A549 (cell line): ENCODE results near the gene KDM6A. TPM values are rescaled to one million over a fixed set of nuclear protein-coding genes. Genes with fewer than 3 reads are reported as not detected.

ENCODE experiments used
- ATAC-seq, 2 experiments: fragments of 200-7000 bp in 1 of 2; fragments of >200 bp in 1 of 2; cut with Nextera tagmentation in 1 of 2; cut with Tn5 transposase in 1 of 2; 3 replicates each; pipeline versions ENCODE4 v1.8.0 to v1.9.1; 2018 to 2020; ENCODE audit warnings: mild to moderate bottlenecking in 1 of 2, moderate library complexity in 1 of 2
- CTCF ChIA-PET: fragments of 300-600 bp; sonication (Branson Sonifier 250); formaldehyde crosslinking; extraction: SDS; loops from one replicate; lab custom pipeline; 2021; ENCODE audit warnings: antibody characterized with exemption, inconsistent platforms; lab: Yijun Ruan, JAX
- POLR2A ChIA-PET: fragments of 350-600 bp; formaldehyde crosslinking; extraction: SDS; loops from one replicate; lab custom pipeline; 2021; ENCODE audit warnings: antibody characterized with exemption, inconsistent platforms; lab: Yijun Ruan, JAX
- DNase-seq, 2 experiments: peaks; one replicate each; pipeline versions ENCODE4 v3.0.0 to v3.0.0-alpha.2; 2011 to 2016; ENCODE audit warnings: low read depth in 1 of 2, low spot score in 1 of 2
- FAIRE-seq: peaks from 2 replicates; lab custom pipeline; 2011; peaks lifted over from hg19 to GRCh38; lab: Jason Lieb, UNC
- H3K27ac ChIP-seq, 2 experiments: fragments of >200 bp; sonication (Bioruptor Twin); formaldehyde crosslinking; 3 replicates each; pipeline ENCODE4 v1.5.1; 2016 to 2017
- H3K4me1 ChIP-seq: fragments of >200 bp; sonication (Bioruptor Twin); formaldehyde crosslinking; 3 replicates; pipeline ENCODE4 v1.6.1; 2016
- H3K4me2 ChIP-seq: fragments of >200 bp; sonication (Bioruptor Twin); formaldehyde crosslinking; 3 replicates; pipeline ENCODE4 v1.6.1; 2016
- H3K4me3 ChIP-seq: fragments of >200 bp; sonication (Bioruptor Twin); formaldehyde crosslinking; 3 replicates; pipeline ENCODE4 v1.5.1; 2016
- H3K9me3 ChIP-seq: fragments of >200 bp; sonication (Bioruptor Twin); formaldehyde crosslinking; 3 replicates; pipeline ENCODE4 v1.6.1; 2016
- BHLHE40 ChIP-seq: IDR thresholded peaks from 2 replicates; pipeline ENCODE4 v1.6.1; 2012; ENCODE audit warnings: low read depth, low read length, inconsistent platforms
- CBX2 ChIP-seq: fragments of 200-600 bp; sonication (generic); IDR thresholded peaks from 2 replicates; pipeline ENCODE4 v1.6.1; 2016; ENCODE audit warnings: low read depth, mild to moderate bottlenecking, borderline replicate concordance
- CBX8 ChIP-seq: fragments of 200-600 bp; sonication (generic); IDR thresholded peaks from 2 replicates; pipeline ENCODE4 v1.6.1; 2016
- CHD2 ChIP-seq: fragments of 150-350 bp; IDR thresholded peaks from 2 replicates; pipeline ENCODE4 v1.6.1; 2014; ENCODE audit warnings: low read length; ENCODE audit not compliant: partially characterized antibody
- CHD4 ChIP-seq: fragments of 200-600 bp; sonication (generic); IDR thresholded peaks from 2 replicates; pipeline ENCODE4 v1.6.1; 2016; ENCODE audit warnings: antibody characterized with exemption, mild to moderate bottlenecking, borderline replicate concordance
- E2F6 ChIP-seq: IDR thresholded peaks from 2 replicates; pipeline ENCODE4 v1.6.1; 2012; ENCODE audit warnings: low read depth, borderline replicate concordance
- EHMT2 ChIP-seq: fragments of 200-600 bp; sonication (generic); IDR thresholded peaks from 2 replicates; pipeline ENCODE4 v1.6.1; 2016; ENCODE audit warnings: antibody characterized with exemption, low read depth, mild to moderate bottlenecking, moderate library complexity
- EP300 ChIP-seq, 2 experiments: fragments of >200 bp; sonication (Bioruptor Twin); formaldehyde crosslinking; IDR thresholded peaks; 2 replicates in 1 of 2; 3 replicates in 1 of 2; pipeline ENCODE4 v1.6.1; 2016 to 2017
- ESRRA ChIP-seq: fragments of 150-350 bp; IDR thresholded peaks from 2 replicates; pipeline ENCODE4 v1.6.1; 2014; ENCODE audit warnings: mild to moderate bottlenecking, low read length, borderline replicate concordance
- FOSB ChIP-seq: fragments of 250-450 bp; sonication (Bioruptor Pico); IDR thresholded peaks from 2 replicates; pipeline ENCODE4 v1.5.0; 2020; ENCODE audit warnings: mild to moderate bottlenecking, moderate library complexity
- GATA3 ChIP-seq: IDR thresholded peaks from 2 replicates; pipeline ENCODE4 v1.6.1; 2012; ENCODE audit warnings: borderline replicate concordance
- HOXB5 ChIP-seq: fragments of 250-450 bp; sonication (Bioruptor Pico); IDR thresholded peaks from 2 replicates; pipeline ENCODE4 v1.5.0; 2020; ENCODE audit warnings: mild to moderate bottlenecking, moderate library complexity
- JUN ChIP-seq, 2 experiments: fragments of >200 bp; sonication (Bioruptor Twin); formaldehyde crosslinking; IDR thresholded peaks; 2 replicates in 1 of 2; 3 replicates in 1 of 2; pipeline ENCODE4 v1.6.1; 2016 to 2017
- KDM5A ChIP-seq: fragments of 200-600 bp; sonication (generic); IDR thresholded peaks from 2 replicates; pipeline ENCODE4 v1.6.1; 2016; ENCODE audit warnings: antibody characterized with exemption, mild to moderate bottlenecking
- MAFK ChIP-seq: fragments of 450-650 bp; IDR thresholded peaks from 2 replicates; pipeline ENCODE4 v1.6.1; 2014; ENCODE audit not compliant: partially characterized antibody
- MAX ChIP-seq: IDR thresholded peaks from 2 replicates; pipeline ENCODE4 v1.6.1; 2012
- MAZ ChIP-seq: fragments of 150-350 bp; IDR thresholded peaks from 2 replicates; pipeline ENCODE4 v1.6.1; 2014; ENCODE audit warnings: antibody characterized with exemption, low read depth, low read length, borderline replicate concordance
- NPAS2 ChIP-seq: fragments of 250-450 bp; sonication (Bioruptor Pico); IDR thresholded peaks from 2 replicates; pipeline ENCODE4 v1.8.0; 2022; ENCODE audit warnings: mild to moderate bottlenecking, moderate library complexity, borderline replicate concordance
- POLR2A ChIP-seq: IDR thresholded peaks from 2 replicates; pipeline ENCODE4 v1.6.1; 2012; ENCODE audit warnings: mild to moderate bottlenecking, low read length
- POLR2AphosphoS2 ChIP-seq: conservative IDR thresholded peaks from 2 replicates; pipeline ENCODE4 v1.6.1; 2012; ENCODE audit warnings: low read length, improper control_type of control experiment, inconsistent platforms
- RNF2 ChIP-seq: fragments of 200-600 bp; sonication (generic); IDR thresholded peaks from 2 replicates; pipeline ENCODE4 v1.6.1; 2016; ENCODE audit warnings: low read depth, mild to moderate bottlenecking, antibody characterized with exemption, moderate library complexity, borderline replicate concordance
- SREBF2 ChIP-seq: fragments of 450-650 bp; IDR thresholded peaks from 2 replicates; pipeline ENCODE4 v1.6.1; 2014; ENCODE audit warnings: mild to moderate bottlenecking, moderate library complexity
- TFCP2L1 ChIP-seq: fragments of 250-450 bp; sonication (Bioruptor Pico); IDR thresholded peaks from 2 replicates; pipeline ENCODE4 v1.5.0; 2021; ENCODE audit warnings: mild to moderate bottlenecking
- TP53 ChIP-seq: fragments of 250-450 bp; sonication (Bioruptor Pico); IDR thresholded peaks from 2 replicates; pipeline ENCODE4 v1.5.0; 2021; ENCODE audit warnings: mild to moderate bottlenecking, moderate library complexity
- ZFP36 ChIP-seq: fragments of 450-650 bp; IDR thresholded peaks from 2 replicates; pipeline ENCODE4 v1.6.1; 2014; ENCODE audit warnings: borderline replicate concordance; ENCODE audit not compliant: partially characterized antibody
- ZSCAN20 ChIP-seq: fragments of 250-450 bp; sonication (Bioruptor Pico); IDR thresholded peaks from 2 replicates; pipeline ENCODE4 v1.8.0; 2022; ENCODE audit warnings: mild to moderate bottlenecking, moderate library complexity
- WGBS: methylation state at CpG from one replicate; pipeline ENCODE4 v1.1.6; 2017; ENCODE audit errors: missing lambda C conversion rate; 5-methylcytosine and 5-hydroxymethylcytosine counted together
- polyA plus RNA-seq, 4 experiments: library from polyadenylated mRNA; depleted of rRNA in 3 of 4; stranded (reverse); fragments of >200 nt; fragmentation: RNase III in 1 of 4; extraction: RNeasy Plus Mini Kit Qiagen cat#74134 plus additional on column Dnase treatment in 1 of 4; gene quantifications; 2 replicates in 3 of 4; 3 replicates in 1 of 4; pipeline ENCODE4 v1.2.3, GENCODE V29; 2011 to 2017
- TF ChIP-seq, protein P1 (sequence below): fragments of >200 bp; sonication (Bioruptor Twin); formaldehyde crosslinking; IDR thresholded peaks from 3 replicates; pipeline ENCODE4 v1.5.1; 2016
- TF ChIP-seq, protein P2 (sequence below): IDR thresholded peaks from 2 replicates; pipeline ENCODE4 v1.6.1; 2012
- TF ChIP-seq, protein P3 (sequence below): fragments of >200 bp; sonication (Bioruptor Twin); formaldehyde crosslinking; IDR thresholded peaks from 3 replicates; pipeline ENCODE4 v1.6.1; 2016
- TF ChIP-seq, protein P4 (sequence below): fragments of >200 bp; sonication (Bioruptor Twin); formaldehyde crosslinking; IDR thresholded peaks from 2 replicates; pipeline ENCODE4 v1.6.1; 2016

The KDM6A gene
- polyA plus RNA-seq, 2 of the 4 experiments (the other 2 are of a cell fraction) = 9.3 to 18.4 TPM

DNA sequence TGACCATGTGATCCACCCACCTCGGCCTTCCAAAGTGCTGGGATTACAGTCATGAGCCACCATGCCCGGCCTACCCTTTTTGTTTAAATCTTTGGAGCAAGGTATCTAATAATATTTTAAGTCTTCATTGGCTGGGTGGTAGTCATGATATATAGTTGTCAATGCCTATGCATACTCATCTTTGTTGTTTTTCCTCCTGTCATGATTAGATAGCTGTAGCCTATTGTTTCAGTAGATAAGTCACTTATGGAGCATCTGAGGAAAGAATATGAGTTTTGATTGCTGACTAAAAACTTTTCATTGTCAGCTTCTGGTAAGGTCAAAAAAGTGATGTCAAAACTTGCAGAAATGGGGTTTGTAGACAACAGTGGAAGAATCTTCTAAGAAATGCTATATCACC is 119.8 kb downstream of the KDM6A start:
- no peak for ATAC-seq
- TF ChIP-seq HOXB5 (no peak), ZSCAN20 (CRISPR knock-in tag) (no peak), EP300 (IDR thresholded peaks at IDR 0.05) (no peak), CBX8 (no peak), ZFP36 (no peak), CHD2 (no peak), ESRRA (no peak), EHMT2 (no peak), NPAS2 (CRISPR knock-in tag) (no peak), CBX2 (no peak), KDM5A (no peak), TP53 (CRISPR knock-in tag) (no peak), RNF2 (no peak), GATA3 (no peak), FOSB (no peak)
- TF ChIP-seq, protein P1, sequence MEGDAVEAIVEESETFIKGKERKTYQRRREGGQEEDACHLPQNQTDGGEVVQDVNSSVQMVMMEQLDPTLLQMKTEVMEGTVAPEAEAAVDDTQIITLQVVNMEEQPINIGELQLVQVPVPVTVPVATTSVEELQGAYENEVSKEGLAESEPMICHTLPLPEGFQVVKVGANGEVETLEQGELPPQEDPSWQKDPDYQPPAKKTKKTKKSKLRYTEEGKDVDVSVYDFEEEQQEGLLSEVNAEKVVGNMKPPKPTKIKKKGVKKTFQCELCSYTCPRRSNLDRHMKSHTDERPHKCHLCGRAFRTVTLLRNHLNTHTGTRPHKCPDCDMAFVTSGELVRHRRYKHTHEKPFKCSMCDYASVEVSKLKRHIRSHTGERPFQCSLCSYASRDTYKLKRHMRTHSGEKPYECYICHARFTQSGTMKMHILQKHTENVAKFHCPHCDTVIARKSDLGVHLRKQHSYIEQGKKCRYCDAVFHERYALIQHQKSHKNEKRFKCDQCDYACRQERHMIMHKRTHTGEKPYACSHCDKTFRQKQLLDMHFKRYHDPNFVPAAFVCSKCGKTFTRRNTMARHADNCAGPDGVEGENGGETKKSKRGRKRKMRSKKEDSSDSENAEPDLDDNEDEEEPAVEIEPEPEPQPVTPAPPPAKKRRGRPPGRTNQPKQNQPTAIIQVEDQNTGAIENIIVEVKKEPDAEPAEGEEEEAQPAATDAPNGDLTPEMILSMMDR = no peak
- TF ChIP-seq, protein P2, sequence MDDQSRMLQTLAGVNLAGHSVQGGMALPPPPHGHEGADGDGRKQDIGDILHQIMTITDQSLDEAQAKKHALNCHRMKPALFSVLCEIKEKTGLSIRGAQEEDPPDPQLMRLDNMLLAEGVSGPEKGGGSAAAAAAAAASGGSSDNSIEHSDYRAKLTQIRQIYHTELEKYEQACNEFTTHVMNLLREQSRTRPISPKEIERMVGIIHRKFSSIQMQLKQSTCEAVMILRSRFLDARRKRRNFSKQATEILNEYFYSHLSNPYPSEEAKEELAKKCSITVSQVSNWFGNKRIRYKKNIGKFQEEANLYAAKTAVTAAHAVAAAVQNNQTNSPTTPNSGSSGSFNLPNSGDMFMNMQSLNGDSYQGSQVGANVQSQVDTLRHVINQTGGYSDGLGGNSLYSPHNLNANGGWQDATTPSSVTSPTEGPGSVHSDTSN = no peak
- TF ChIP-seq, protein P3, sequence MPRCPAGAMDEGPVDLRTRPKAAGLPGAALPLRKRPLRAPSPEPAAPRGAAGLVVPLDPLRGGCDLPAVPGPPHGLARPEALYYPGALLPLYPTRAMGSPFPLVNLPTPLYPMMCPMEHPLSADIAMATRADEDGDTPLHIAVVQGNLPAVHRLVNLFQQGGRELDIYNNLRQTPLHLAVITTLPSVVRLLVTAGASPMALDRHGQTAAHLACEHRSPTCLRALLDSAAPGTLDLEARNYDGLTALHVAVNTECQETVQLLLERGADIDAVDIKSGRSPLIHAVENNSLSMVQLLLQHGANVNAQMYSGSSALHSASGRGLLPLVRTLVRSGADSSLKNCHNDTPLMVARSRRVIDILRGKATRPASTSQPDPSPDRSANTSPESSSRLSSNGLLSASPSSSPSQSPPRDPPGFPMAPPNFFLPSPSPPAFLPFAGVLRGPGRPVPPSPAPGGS = no peak
- TF ChIP-seq, protein P4, sequence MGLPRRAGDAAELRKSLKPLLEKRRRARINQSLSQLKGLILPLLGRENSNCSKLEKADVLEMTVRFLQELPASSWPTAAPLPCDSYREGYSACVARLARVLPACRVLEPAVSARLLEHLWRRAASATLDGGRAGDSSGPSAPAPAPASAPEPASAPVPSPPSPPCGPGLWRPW = no peak
- TF ChIP-seq, all 56 proteins: peak for 0
- ChIA-PET CTCF (interaction anchor here (1.1 kb wide), 1 partner anchor 103 kb away, joined by 3 read pairs; no protein-coding TSS in a partner anchor), POLR2A (no interaction called here)
- DNase-seq (no peak), FAIRE-seq (peak; percentile 28)
- no peak overlapping the region for H3K4me3 ChIP-seq
- H3K9me3 ChIP-seq = no peaks in the 10 kb centered on the region
- no peak overlapping the region for H3K4me2 ChIP-seq
- H3K4me1 ChIP-seq = no peaks in the 10 kb centered on the region
- H3K27ac ChIP-seq = no peak overlapping the region
- 100% methylated on average over 2 of the region's 2 CpGs for WGBS

DNA sequence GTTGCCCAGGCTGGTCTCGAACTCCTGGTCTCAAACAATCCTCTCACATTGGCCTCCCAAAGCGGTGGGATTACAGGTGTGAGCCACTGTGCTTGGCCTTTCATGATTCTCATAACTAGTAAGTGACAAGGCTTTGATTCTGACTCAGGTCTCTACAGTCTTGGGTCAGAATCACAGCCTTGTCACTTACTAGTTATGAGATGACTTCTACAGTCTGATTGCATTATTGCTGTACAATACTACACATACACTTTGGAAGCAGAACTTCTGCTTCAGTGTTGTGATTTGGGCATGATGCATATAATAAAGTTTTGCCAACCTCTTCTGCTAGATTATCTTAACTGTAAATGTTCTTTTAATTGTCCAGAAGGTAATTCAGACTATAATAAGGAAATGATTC is 123.3 kb downstream of the KDM6A start:
- no peaks in the 10 kb centered on the region for H3K4me1 ChIP-seq
- H3K27ac ChIP-seq = no peak overlapping the region
- CTCF ChIA-PET = no interaction called here
- no peak overlapping the region for H3K4me2 ChIP-seq
- H3K9me3 ChIP-seq = no peaks in the 10 kb centered on the region
- H3K4me3 ChIP-seq = no peak overlapping the region
- TF ChIP-seq MAFK (no peak), POLR2A (no peak), CHD4 (no peak), MAZ (no peak), E2F6 (no peak), TP53 (CRISPR knock-in tag) (no peak), MAX (no peak), POLR2AphosphoS2 (no peak), TFCP2L1 (CRISPR knock-in tag) (no peak), BHLHE40 (no peak), JUN (IDR thresholded peaks at IDR 0.05) (no peak), SREBF2 (no peak)
- TF ChIP-seq, protein P1 = no peak
- TF ChIP-seq, protein P4 = no peak
- TF ChIP-seq, protein P2 = no peak
- ATAC-seq (no peak), FAIRE-seq (no peak), DNase-seq (no peak)
- 88% methylated on average over 2 of the region's 2 CpGs for WGBS
- POLR2A ChIA-PET = no interaction called here
